Measurements from ENCODE around the gene PRR19.

PRR19 gene

GRCh38 chr19:42301646-42302203 lies at the start of gene PRR19:
TSS of gene PRR19 (plus strand) at chr19:42302132. CDS start at chr19:42309585, 7,453 bp downstream.
- no peak for TF ChIP-seq EZH2phosphoT487 (IDR thresholded peaks at IDR 0.05; ENCODE audit: borderline replicate concordance)
- TF ChIP-seq CTCF (conservative IDR thresholded peaks at IDR 0.05; ENCODE audit: low read length) = no peak
- H3F3A ChIP-seq (ENCODE audit: low read depth) = no peaks in the 10 kb centered on the region
- peaks cover 21% of the 10 kb centered on the region for H3K4me1 ChIP-seq (ENCODE audit: insufficient read depth, low read length, poor library complexity, severe bottlenecking)
- peak within 1 kb of the TSS; percentile 88 for H2AFZ ChIP-seq (ENCODE audit: low read length)
- no peaks in the 10 kb centered on the region for H3K9me2 ChIP-seq (replicated peaks; ENCODE audit: low read depth, low read length)
- H3K4me2 ChIP-seq (ENCODE audit: low read depth, low read length, poor library complexity, severe bottlenecking) = peak within 1 kb of the TSS; percentile 95
- H4K20me1 ChIP-seq (ENCODE audit: insufficient read depth, low read length, poor library complexity, severe bottlenecking) = no peaks in the 10 kb centered on the region
- H3K27me3 ChIP-seq (ENCODE audit: insufficient read depth, low read length, poor library complexity, severe bottlenecking) = no peaks in the 10 kb centered on the region
- peak within 1 kb of the TSS; percentile 87 for H3K9ac ChIP-seq (ENCODE audit: low read depth, low read length, poor library complexity, severe bottlenecking)
- H3K36me3 ChIP-seq (ENCODE audit: insufficient read depth, low read length) = no peaks in the 10 kb centered on the region; the same call in 1 of the 2 replicates
- peak within 1 kb of the TSS; percentile 79 for H3K4me3 ChIP-seq (ENCODE audit: low read length, poor library complexity, severe bottlenecking)
- no peaks in the 10 kb centered on the region for H3K9me3 ChIP-seq (ENCODE audit: insufficient read depth, low read depth, low read length)
- peaks cover 23% of the 10 kb centered on the region for H3K79me2 ChIP-seq (ENCODE audit: insufficient read depth, low read length)

- H2AFZ ChIP-seq (ENCODE audit: low read length) = no peak overlapping the region
- peak overlapping the region; percentile 76 for H3K4me2 ChIP-seq (ENCODE audit: low read depth, low read length, poor library complexity, severe bottlenecking)
- H4K20me1 ChIP-seq (ENCODE audit: insufficient read depth, low read length, poor library complexity, severe bottlenecking) = no peaks in the 10 kb centered on the region
- no peaks in the 10 kb centered on the region for H3F3A ChIP-seq (ENCODE audit: low read depth)
- no peaks in the 10 kb centered on the region for H3K9me2 ChIP-seq (replicated peaks; ENCODE audit: low read depth, low read length)
- peaks cover 38% of the 10 kb centered on the region for H3K79me2 ChIP-seq (ENCODE audit: insufficient read depth, low read length)
- H3K9ac ChIP-seq (ENCODE audit: low read depth, low read length, poor library complexity, severe bottlenecking) = peak overlapping the region; percentile 84
- no peaks in the 10 kb centered on the region for H3K9me3 ChIP-seq (ENCODE audit: insufficient read depth, low read depth, low read length)
- H3K36me3 ChIP-seq (ENCODE audit: insufficient read depth, low read length) = no peaks in the 10 kb centered on the region
- TF ChIP-seq CTCF (conservative IDR thresholded peaks at IDR 0.05; ENCODE audit: low read length) (no peak), EZH2phosphoT487 (IDR thresholded peaks at IDR 0.05; ENCODE audit: borderline replicate concordance) (no peak)
- H3K4me1 ChIP-seq (ENCODE audit: insufficient read depth, low read length, poor library complexity, severe bottlenecking) = peaks cover 17% of the 10 kb centered on the region
- no peaks in the 10 kb centered on the region for H3K27me3 ChIP-seq (ENCODE audit: insufficient read depth, low read length, poor library complexity, severe bottlenecking)
- peak overlapping the region; percentile 89 for H3K4me3 ChIP-seq (ENCODE audit: low read length, poor library complexity, severe bottlenecking)
These were observed 49.3 kb upstream of the PRR19 start for GRCh38 chr19:42252365-42253244.

- no peaks in the 10 kb centered on the region for H3K9me3 ChIP-seq (ENCODE audit: insufficient read depth, low read depth, low read length)
- no peaks in the 10 kb centered on the region for H3K27me3 ChIP-seq (ENCODE audit: insufficient read depth, low read length, poor library complexity, severe bottlenecking)
- no peaks in the 10 kb centered on the region for H3F3A ChIP-seq (ENCODE audit: low read depth)
- no peaks in the 10 kb centered on the region for H3K36me3 ChIP-seq (ENCODE audit: insufficient read depth, low read length)
- H3K4me2 ChIP-seq (ENCODE audit: low read depth, low read length, poor library complexity, severe bottlenecking) = peak overlapping the region; percentile 80
- peak overlapping the region; percentile 84 for H3K9ac ChIP-seq (ENCODE audit: low read depth, low read length, poor library complexity, severe bottlenecking)
- no peak for TF ChIP-seq EZH2phosphoT487 (IDR thresholded peaks at IDR 0.05; ENCODE audit: borderline replicate concordance)
- no peak for TF ChIP-seq CTCF (conservative IDR thresholded peaks at IDR 0.05; ENCODE audit: low read length)
- no peaks in the 10 kb centered on the region for H4K20me1 ChIP-seq (ENCODE audit: insufficient read depth, low read length, poor library complexity, severe bottlenecking)
- peaks cover 17% of the 10 kb centered on the region for H3K4me1 ChIP-seq (ENCODE audit: insufficient read depth, low read length, poor library complexity, severe bottlenecking)
- H3K9me2 ChIP-seq (replicated peaks; ENCODE audit: low read depth, low read length) = no peaks in the 10 kb centered on the region
- H3K79me2 ChIP-seq (ENCODE audit: insufficient read depth, low read length) = peaks cover 38% of the 10 kb centered on the region
- peak overlapping the region; percentile 85 for H2AFZ ChIP-seq (ENCODE audit: low read length)
- peak overlapping the region; percentile 89 for H3K4me3 ChIP-seq (ENCODE audit: low read length, poor library complexity, severe bottlenecking)
These were observed 48.5 kb upstream of the PRR19 start for GRCh38 chr19:42253245-42254088.
